Stimulated activated CD4-positive, alpha-beta T cell treated with anti-CD3 and anti-CD28 coated beads, Interleukin-4, amount 100 ng/mL, for 48 hours (primary cell): ENCODE measurements around the gene XPNPEP2.

ENCODE experiments used
- DNase-seq, 2 donors: peaks; one replicate each; pipeline ENCODE4 v3.0.0-alpha.2; 2020; ENCODE audit warnings: low read depth in 2 of 2

The XPNPEP2 gene

DNA sequence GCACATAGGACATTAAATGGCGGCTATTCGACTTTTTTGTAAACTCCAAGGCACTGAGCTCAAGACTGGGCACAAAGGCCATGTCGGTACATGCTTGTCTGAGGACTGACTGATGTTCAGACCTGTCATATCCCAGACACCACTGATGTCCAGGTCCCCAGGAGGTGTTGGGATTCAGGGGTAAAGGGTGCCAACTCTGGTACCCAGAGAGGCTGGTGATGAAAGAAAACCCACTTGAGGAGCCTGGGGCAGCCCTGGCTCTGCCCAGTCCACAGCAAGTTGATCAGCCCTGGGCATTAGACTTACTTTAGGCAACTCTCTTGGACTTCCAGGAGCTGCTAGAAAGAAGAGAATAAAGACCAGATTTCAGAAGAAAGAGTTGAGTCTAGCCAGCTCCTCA, 59.7 kb downstream of the XPNPEP2 start:
- no peak for DNase-seq

DNA sequence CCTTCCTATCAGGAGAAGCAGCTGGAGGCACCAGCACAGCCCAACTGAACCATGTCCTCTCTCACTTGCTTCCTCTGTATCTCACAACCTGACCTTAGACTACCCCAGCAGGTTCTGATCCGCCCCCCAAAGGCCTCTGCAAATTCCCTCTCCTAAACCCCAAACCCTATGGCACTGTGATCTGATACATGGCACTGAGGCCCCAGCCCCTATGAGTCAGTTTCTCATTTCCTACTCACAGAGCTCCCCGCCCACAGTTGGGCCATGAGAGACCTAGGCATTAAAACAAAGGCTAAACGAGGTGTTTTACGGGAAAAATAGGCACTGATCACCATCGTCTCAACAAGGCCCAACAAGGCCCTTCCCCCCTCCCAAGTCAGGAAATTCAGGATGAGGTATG, 60.1 kb downstream of the XPNPEP2 start:
- peak in 1 of 2 donors; percentile 29 for DNase-seq

DNA sequence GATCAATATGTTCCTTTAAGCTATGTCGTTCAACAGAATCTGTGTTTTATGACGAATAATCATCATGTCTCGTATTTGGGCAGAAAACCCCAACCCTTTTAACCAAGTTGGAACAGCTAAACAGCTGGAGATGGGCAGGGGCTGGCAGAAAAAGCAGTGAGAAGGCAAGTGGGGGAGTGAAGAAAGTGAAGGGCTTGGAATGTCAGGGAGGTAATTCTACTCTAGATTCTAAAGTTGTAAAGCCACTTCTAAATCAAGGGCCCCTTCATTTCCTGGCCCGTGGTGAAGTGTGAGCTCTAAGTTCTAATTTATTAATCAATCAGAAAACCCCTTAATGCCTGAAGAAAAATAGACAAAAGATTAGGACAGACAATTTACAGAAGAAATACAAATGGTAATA, 61.4 kb downstream of the XPNPEP2 start:
- no peak for DNase-seq

DNA sequence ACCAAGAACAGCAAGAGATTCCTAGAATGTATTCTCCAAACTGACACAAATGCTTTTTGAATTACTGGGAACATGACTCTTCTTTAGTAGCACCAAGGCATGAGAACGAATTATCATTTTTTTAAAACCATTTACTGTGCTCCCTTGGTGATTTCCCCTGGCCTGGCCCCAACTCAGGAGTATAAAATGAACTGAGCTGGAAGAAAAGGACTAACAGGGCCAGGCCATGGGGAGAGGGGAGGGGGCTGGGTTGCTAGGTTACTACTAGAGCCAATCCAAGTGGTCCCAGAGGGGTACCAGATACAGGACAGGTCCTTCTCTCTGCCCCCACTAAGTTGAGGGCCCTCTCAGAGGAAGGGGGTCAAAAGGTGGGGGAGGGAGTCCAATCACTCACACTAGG, 64.1 kb downstream of the XPNPEP2 start:
- DNase-seq, result no peak

DNA sequence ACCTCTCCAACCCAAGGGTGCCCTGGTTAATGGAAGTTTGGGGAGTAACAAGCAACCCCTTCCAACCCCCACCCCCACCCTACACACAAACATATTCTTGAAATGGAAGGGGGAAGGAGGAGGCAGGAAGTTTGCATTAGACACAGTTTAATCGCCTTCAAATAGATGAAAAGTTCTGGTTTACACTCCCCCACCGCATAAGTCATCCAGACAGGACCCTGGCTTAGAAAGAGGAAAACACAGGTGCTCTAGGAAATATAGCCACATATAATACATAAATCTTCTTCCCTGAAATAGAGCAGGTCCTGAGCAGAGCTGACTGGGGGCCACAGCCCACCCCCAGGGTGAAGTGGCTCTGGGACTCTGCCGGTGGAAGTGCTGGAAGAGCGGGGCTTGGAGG, 66.0 kb downstream of the XPNPEP2 start:
- no peak for DNase-seq

DNA sequence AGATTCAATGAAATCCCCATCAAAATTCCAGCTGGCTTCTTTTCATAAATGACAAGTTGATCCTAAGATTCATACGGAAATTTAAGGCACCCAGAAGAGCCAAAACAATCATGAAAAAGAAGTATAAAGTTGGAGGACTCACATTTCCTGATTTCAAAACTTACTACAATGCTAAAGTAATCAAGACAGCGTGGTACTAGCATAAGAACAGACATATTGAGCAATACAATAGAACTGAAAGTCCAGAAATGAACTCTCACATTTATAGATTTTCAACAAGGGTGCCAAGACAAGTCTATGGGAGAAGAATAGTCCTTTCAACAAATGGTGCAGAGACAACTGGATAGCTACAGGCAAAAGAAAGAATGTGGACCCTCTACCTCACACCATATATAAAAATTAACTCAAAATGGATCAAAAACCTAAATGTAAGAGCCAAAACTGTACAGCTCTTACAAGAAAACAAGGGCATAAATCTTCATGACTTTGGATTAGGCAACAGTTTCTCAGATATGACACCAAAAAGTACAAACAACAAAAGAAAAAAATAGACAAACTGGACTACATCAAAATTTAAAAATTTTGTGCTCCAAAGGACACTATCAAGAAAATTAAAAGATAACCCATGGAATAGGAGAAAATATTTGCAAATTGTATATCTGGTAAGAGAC, 69.5 kb downstream of the XPNPEP2 start:
- no peak for DNase-seq

DNA sequence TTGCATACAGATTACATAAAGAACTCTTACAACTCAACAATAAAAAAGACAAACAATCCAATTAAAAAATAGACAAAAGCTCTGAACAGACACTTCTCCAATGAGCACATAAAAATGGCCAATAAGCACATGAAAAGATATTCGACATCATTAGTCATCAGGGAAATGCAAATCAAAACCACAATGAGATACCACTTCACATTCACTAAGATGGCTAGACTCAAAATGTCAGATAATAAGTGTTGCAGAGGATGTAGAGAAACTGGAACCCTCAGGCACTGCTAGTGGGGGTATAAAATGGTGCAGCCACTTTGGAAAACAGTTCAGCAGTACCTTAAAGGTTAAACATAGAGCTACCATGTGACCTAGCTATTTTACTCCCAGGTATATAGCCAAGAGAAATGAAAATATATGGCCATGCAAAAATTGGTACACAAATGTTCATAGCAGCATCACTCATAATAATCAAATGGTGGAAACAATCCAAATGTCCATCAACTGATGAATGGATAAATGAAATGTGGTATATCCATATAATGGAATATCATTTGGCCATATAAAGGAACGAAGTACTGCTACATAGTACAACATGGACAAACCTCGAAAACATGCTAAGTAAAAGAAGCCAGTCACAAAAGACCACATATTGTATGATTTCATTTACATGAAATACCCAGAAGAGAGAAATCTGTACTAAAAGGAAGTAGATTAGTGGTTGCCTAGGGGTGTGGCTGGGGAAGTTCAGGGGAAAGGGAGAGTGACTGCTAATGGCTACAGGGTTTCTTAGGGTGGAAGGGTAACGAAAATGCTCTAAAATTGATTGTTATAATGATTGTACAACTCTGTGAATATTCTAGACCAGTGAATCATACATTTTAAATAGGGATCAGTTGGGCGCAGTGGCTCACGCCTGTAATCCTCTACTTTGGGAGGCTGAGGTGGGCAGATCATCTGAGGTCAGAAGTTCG, 70.3 kb downstream of the XPNPEP2 start:
- DNase-seq, result no peak

DNA sequence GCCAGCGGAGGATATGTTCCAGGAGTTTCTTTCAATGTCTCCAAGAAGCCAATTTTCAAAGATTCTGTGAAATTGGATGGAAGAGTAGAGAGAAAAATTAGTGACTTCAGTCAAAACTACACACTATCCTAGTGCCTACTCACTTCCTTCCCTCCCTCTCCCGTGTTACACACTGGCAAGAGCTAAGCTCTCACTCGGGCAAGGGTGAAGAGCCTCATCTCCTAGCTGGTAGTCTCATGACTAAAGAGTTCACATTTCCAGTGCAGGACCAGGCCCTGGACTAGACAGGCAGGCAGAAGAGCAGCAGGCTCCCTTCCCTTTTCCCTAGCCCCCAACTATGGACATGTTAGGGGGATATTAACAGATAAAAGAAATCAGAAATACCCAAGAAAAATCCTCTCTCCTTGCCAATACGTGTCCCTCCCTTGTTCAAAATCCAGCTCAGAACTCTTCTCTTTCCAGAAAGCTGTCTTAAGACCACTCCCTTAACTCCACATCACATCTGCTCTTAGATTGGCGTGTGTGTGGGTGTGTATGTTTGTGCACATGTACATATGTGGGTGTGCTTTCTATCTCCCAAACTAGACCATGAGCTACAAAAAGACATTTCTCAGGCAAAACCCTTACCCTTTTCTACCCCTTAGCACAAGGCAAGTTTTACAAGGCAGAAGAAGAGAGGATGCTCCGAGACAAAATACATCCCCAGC, 75.0 kb downstream of the XPNPEP2 start:
- no peak for DNase-seq

DNA sequence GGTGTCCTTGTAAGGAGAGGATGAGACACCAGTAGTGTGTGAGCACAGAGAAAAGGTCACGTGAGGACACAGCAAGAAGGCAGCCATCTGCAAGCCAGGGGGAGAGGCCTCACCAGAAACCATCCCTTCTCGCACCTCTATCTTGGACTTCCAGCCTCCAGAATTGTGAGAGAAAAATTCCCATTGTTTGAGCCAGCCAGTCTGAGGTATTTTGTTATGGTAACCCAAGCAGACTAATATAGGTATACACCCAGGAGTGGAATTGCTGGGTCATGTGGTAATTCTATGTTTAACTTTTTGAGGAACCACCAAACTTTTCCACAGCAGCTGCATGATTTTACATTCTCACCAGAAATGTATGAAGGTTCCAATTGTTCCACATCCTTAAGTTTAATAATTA, 79.3 kb downstream of the XPNPEP2 start:
- DNase-seq, result no peak
